ENCODE data around the gene LIFR.
A peak's percentile ranks its signal among the peaks of the same experiment; 100 is the strongest.
"Not testable (repeated sequence)": the region's sequence is repeated elsewhere in the genome, so short reads cannot be mapped to it uniquely, and the experiment has no call there.

The LIFR gene

GRCh38 chr5:38519476-38519875 lies 37.0 kb downstream of the LIFR start:
- H2BK5ac ChIP-seq (ENCODE audit: low read depth, low read length, poor library complexity), result no peak overlapping the region
- H3K79me2 ChIP-seq (ENCODE audit: control insufficient read depth, insufficient read depth, low read length, poor library complexity), result no peaks in the 10 kb centered on the region
- no peak overlapping the region for H3K9ac ChIP-seq (ENCODE audit: low read length)
- H2AK5ac ChIP-seq (ENCODE audit: low read length), result no peak overlapping the region
- no peaks in the 10 kb centered on the region for H3K4me1 ChIP-seq (ENCODE audit: control insufficient read depth in 1 of 2, insufficient read depth in 2 of 2, low read length in 2 of 2)
- no peaks in the 10 kb centered on the region for H3K27me3 ChIP-seq (ENCODE audit: insufficient read depth, low read length)
- no peak for DNase-seq
- H3K36me3 ChIP-seq (ENCODE audit: control insufficient read depth in 1 of 2, insufficient read depth in 2 of 2, low read length in 2 of 2), result peaks cover 11% of the 10 kb centered on the region in 2 experiments
- no peak overlapping the region for H4K12ac ChIP-seq (ENCODE audit: low read depth, low read length)
- no peak overlapping the region for H3K4me3 ChIP-seq (ENCODE audit: low read depth, low read length)
- H4K91ac ChIP-seq (ENCODE audit: low read depth, low read length), result no peak overlapping the region
- no peak overlapping the region for H3K14ac ChIP-seq (ENCODE audit: low read length)
- H2AFZ ChIP-seq (ENCODE audit: insufficient read depth, low read length, poor library complexity), result no peak overlapping the region
- H3K27ac ChIP-seq (ENCODE audit: low read depth, low read length), result no peak overlapping the region
- H3K4me2 ChIP-seq (ENCODE audit: low read length), result no peak overlapping the region
- H2BK12ac ChIP-seq (ENCODE audit: low read length), result no peak overlapping the region
- H4K8ac ChIP-seq (ENCODE audit: low read depth, low read length), result no peak overlapping the region
- no peaks in the 10 kb centered on the region for H3K79me1 ChIP-seq (ENCODE audit: low read length)
- no peaks in the 10 kb centered on the region for H3K9me3 ChIP-seq (ENCODE audit: insufficient read depth, low read depth, low read length)
- no peak overlapping the region for H2BK120ac ChIP-seq (ENCODE audit: insufficient read depth, low read length, poor library complexity)
- H3K18ac ChIP-seq (ENCODE audit: low read length), result no peak overlapping the region
- H3K23ac ChIP-seq (ENCODE audit: low read length), result no peak overlapping the region
- no peak overlapping the region for H3K4ac ChIP-seq (ENCODE audit: low read depth, low read length)
- WGBS (ENCODE audit: extremely low coverage, insufficient coverage, insufficient read length), result no CpG with 5 or more reads among the region's 3 CpGs

GRCh38 chr5:38518341-38518740 lies 38.1 kb downstream of the LIFR start:
- no peak overlapping the region for H4K91ac ChIP-seq (ENCODE audit: low read depth, low read length)
- no peak overlapping the region for H3K27ac ChIP-seq (ENCODE audit: low read depth, low read length)
- no peak overlapping the region for H3K9ac ChIP-seq (ENCODE audit: low read length)
- H3K14ac ChIP-seq (ENCODE audit: low read length), result no peak overlapping the region
- H3K79me1 ChIP-seq (ENCODE audit: low read length), result no peaks in the 10 kb centered on the region
- peak in 1 of 2 donors; percentile 37 for DNase-seq
- no peak overlapping the region for H3K23ac ChIP-seq (ENCODE audit: low read length)
- no peak overlapping the region for H3K4me2 ChIP-seq (ENCODE audit: low read length)
- H3K36me3 ChIP-seq (ENCODE audit: control insufficient read depth in 1 of 2, insufficient read depth in 2 of 2, low read length in 2 of 2), result peaks cover 10 to 11% of the 10 kb centered on the region in 2 experiments
- H3K79me2 ChIP-seq (ENCODE audit: control insufficient read depth, insufficient read depth, low read length, poor library complexity), result no peaks in the 10 kb centered on the region
- no peaks in the 10 kb centered on the region for H3K27me3 ChIP-seq (ENCODE audit: insufficient read depth, low read length)
- no peak overlapping the region for H2BK120ac ChIP-seq (ENCODE audit: insufficient read depth, low read length, poor library complexity)
- H2BK12ac ChIP-seq (ENCODE audit: low read length), result no peak overlapping the region
- H3K4me1 ChIP-seq (ENCODE audit: control insufficient read depth in 1 of 2, insufficient read depth in 2 of 2, low read length in 2 of 2), result no peaks in the 10 kb centered on the region
- H3K4ac ChIP-seq (ENCODE audit: low read depth, low read length), result no peak overlapping the region
- H4K12ac ChIP-seq (ENCODE audit: low read depth, low read length), result no peak overlapping the region
- H2AFZ ChIP-seq (ENCODE audit: insufficient read depth, low read length, poor library complexity), result no peak overlapping the region
- H2AK5ac ChIP-seq (ENCODE audit: low read length), result no peak overlapping the region
- no peak overlapping the region for H3K18ac ChIP-seq (ENCODE audit: low read length)
- H2BK5ac ChIP-seq (ENCODE audit: low read depth, low read length, poor library complexity), result no peak overlapping the region
- no CpG with 5 or more reads among the region's 1 CpG for WGBS (ENCODE audit: extremely low coverage, insufficient coverage, insufficient read length)
- H3K9me3 ChIP-seq (ENCODE audit: insufficient read depth, low read depth, low read length), result no peaks in the 10 kb centered on the region
- H4K8ac ChIP-seq (ENCODE audit: low read depth, low read length), result no peak overlapping the region
- H3K4me3 ChIP-seq (ENCODE audit: low read depth, low read length), result no peak overlapping the region

- not testable (repeated sequence) for H3K4me2 ChIP-seq (ENCODE audit: low read length); H3K9me3 ChIP-seq (ENCODE audit: insufficient read depth, low read depth, low read length); H3K4ac ChIP-seq (ENCODE audit: low read depth, low read length); H4K91ac ChIP-seq (ENCODE audit: low read depth, low read length); H2BK5ac ChIP-seq (ENCODE audit: low read depth, low read length, poor library complexity); H3K27ac ChIP-seq (ENCODE audit: low read depth, low read length); H3K27me3 ChIP-seq (ENCODE audit: insufficient read depth, low read length); H3K79me2 ChIP-seq (ENCODE audit: control insufficient read depth, insufficient read depth, low read length, poor library complexity); H4K8ac ChIP-seq (ENCODE audit: low read depth, low read length); H3K18ac ChIP-seq (ENCODE audit: low read length); H4K12ac ChIP-seq (ENCODE audit: low read depth, low read length); H3K36me3 ChIP-seq (ENCODE audit: control insufficient read depth in 1 of 2, insufficient read depth in 2 of 2, low read length in 2 of 2); DNase-seq; H2BK12ac ChIP-seq (ENCODE audit: low read length); H3K4me1 ChIP-seq (ENCODE audit: control insufficient read depth in 1 of 2, insufficient read depth in 2 of 2, low read length in 2 of 2); H2AK5ac ChIP-seq (ENCODE audit: low read length); H3K23ac ChIP-seq (ENCODE audit: low read length); H3K14ac ChIP-seq (ENCODE audit: low read length); H2BK120ac ChIP-seq (ENCODE audit: insufficient read depth, low read length, poor library complexity); H2AFZ ChIP-seq (ENCODE audit: insufficient read depth, low read length, poor library complexity); H3K9ac ChIP-seq (ENCODE audit: low read length); H3K4me3 ChIP-seq (ENCODE audit: low read depth, low read length); H3K79me1 ChIP-seq (ENCODE audit: low read length)
- no CpG with 5 or more reads among the region's 3 CpGs for WGBS (ENCODE audit: extremely low coverage, insufficient coverage, insufficient read length)
Observed at GRCh38 chr5:38516649-38517048, 39.8 kb downstream of the LIFR start.

- Histone ChIP-seq H2BK120ac (ENCODE audit: insufficient read depth, low read length, poor library complexity) (no peak overlapping the region), H3K9ac (ENCODE audit: low read length) (no peak overlapping the region), H3K27me3 (ENCODE audit: insufficient read depth, low read length) (no peaks in the 10 kb centered on the region), H3K4me2 (ENCODE audit: low read length) (no peak overlapping the region), H3K18ac (ENCODE audit: low read length) (no peak overlapping the region), H3K79me2 (ENCODE audit: control insufficient read depth, insufficient read depth, low read length, poor library complexity) (no peaks in the 10 kb centered on the region), H2AK5ac (ENCODE audit: low read length) (no peak overlapping the region), H2BK5ac (ENCODE audit: low read depth, low read length, poor library complexity) (no peak overlapping the region), H3K79me1 (ENCODE audit: low read length) (no peaks in the 10 kb centered on the region), H3K4ac (ENCODE audit: low read depth, low read length) (no peak overlapping the region), H4K12ac (ENCODE audit: low read depth, low read length) (no peak overlapping the region), H3K4me3 (ENCODE audit: low read depth, low read length) (no peak overlapping the region), H2AFZ (ENCODE audit: insufficient read depth, low read length, poor library complexity) (no peak overlapping the region), H3K27ac (ENCODE audit: low read depth, low read length) (no peak overlapping the region), H4K91ac (ENCODE audit: low read depth, low read length) (no peak overlapping the region), H3K23ac (ENCODE audit: low read length) (no peak overlapping the region), H3K9me3 (ENCODE audit: insufficient read depth, low read depth, low read length) (no peaks in the 10 kb centered on the region), H3K14ac (ENCODE audit: low read length) (no peak overlapping the region), H3K4me1 (ENCODE audit: control insufficient read depth in 1 of 2, insufficient read depth in 2 of 2, low read length in 2 of 2) (no peaks in the 10 kb centered on the region), H2BK12ac (ENCODE audit: low read length) (no peak overlapping the region), H4K8ac (ENCODE audit: low read depth, low read length) (no peak overlapping the region), H3K36me3 (ENCODE audit: control insufficient read depth in 1 of 2, insufficient read depth in 2 of 2, low read length in 2 of 2) (peaks cover 1 to 3% of the 10 kb centered on the region in 2 experiments)
- DNase-seq, result no peak
- no CpG with 5 or more reads among the region's 2 CpGs for WGBS (ENCODE audit: extremely low coverage, insufficient coverage, insufficient read length)
Observed at GRCh38 chr5:38515646-38516045, 40.8 kb downstream of the LIFR start.
